ENCODE data around the gene MAPKAP1.
"Not testable (repeated sequence)": the region's sequence is repeated elsewhere in the genome, so short reads cannot be mapped to it uniquely, and the experiment has no call there.

The MAPKAP1 gene

DNA sequence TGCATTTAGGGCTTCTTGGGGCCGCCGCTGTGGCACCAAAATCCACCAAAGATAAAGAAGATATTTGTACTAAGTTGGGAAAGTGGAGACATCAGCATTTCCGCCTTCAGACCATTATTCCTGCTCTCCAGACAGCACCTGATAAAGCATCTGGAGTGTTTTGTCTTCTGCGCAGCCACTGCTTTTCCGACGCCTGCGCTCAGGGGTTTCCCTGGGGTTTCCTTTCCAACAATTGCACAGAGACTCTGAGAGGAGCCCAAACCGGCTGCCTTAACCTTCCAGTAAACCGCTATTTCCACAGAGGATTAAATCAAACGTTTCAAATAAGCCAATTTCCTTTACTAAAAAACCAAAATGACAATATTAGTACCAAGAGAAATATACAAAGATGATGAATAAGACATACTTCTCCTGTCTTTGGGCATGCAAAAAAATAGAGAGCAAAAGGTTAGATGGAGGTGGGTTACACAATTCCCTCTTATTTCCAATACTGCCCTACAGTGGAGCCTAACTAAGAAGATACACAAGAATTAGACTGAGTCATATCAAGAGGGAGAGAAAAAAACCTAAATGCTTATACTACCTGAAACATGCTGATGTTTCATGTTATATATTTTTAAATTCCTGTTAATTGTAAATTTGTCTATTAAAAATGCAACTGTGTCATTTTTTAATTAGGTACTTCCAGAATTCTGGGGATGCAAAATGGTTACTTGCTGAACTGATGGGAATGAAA is 98.4 kb downstream of the MAPKAP1 start:
- no peak for DNase-seq (ENCODE audit: low read depth, low spot score)

DNA sequence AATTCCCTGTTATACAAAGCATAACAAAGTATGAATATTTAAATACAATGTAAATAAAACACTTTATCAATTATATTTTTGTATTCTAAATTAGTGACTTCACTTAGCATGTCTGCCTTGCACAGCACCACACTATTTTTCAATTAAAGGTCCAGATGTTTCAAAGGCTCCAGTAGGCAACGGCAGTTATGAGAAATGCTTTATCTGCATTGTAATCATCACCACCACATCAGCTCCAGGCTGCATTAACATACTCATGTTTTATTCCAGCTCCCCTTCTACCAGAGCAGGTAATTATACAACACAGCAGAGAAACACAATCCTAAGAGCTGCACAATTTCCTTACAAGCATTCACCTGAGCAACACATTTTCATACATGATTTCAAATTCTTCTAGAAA is 102.8 kb downstream of the MAPKAP1 start:
- DNase-seq (ENCODE audit: low read depth, low spot score): no peak

DNA sequence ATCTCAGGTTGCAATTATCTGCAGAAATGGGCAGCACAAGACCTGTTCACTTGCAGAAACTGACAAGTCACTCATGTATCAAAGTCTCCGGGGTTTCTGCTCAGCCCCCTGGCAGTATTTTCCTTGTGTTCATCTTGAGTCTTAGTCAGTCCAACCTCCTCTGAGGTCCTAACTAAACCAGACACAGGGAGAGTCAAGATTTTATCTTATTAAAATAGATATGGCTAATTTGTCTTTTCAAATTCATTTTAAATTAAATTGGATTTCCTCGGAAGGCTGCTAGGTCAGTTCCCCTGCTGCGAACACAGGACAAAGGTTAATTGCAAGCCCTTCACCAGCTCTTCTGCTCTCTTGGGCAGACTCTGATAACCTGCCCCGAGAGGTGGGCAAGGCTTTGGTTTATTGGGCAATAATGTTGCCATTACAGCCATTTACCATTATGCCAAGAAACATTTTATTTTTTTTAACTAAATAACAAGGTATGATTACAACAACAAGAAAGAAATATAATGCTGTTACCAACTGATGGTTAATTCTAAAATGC is 103.5 kb downstream of the MAPKAP1 start:
- DNase-seq (ENCODE audit: low read depth, low spot score): no peak

DNA sequence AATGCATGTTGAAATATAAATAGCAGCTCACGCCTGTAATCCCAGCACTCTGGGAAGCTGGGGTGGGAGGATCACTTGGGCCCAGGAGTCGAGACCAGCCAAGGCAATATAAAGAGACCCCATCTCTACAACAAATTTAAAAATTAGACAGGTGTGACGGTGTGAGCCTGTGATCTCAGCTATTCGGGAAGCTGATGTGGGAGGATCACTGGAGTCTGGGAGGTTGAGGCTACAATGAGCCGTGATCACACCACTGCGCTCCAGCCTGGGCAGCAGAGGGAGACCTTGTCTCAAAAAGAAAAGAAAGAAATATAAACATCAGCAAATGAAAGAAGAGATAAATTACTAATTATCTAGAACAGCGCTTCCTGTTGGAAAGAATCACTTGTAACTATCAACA is 105.0 kb downstream of the MAPKAP1 start:
- no peak for DNase-seq (ENCODE audit: low read depth, low spot score)

DNA sequence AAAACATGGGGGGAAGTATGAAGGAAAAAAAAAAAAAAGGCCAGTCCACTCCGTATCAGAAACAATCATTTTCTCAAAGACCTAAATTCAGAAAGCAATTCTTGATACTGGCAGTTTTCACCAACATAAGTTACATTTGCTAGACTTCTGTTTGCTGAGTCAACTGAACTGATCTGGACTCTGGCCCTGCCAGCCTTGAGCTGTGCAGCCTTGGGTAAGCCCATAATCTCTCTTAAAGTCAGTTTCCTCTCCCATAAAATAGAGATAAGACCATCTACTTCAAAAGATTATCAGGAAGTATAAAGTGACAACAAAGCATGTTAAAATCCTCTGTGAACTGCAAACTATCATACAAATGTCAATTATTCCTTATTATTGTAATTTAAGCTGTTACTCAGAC is 106.8 kb downstream of the MAPKAP1 start:
- no peak for DNase-seq (ENCODE audit: low read depth, low spot score)

DNA sequence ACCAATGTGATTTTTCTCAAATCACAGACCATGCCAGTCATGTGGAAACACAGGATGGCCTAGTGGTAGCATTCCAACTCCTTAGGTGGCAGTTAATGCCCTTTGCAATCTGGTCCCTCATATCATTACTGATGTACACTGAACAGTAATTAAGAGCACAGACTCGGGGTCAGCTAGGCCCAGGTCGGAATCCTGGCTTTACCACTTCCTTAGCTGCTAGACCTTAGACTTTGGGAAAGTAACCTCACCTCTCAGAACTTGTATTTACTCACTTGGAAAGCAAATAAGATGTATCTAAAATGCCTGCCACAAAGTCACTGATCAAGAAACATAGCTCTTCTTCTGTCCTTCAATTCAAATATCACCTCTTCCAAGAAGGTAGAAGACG is 112.8 kb downstream of the MAPKAP1 start:
- DNase-seq (ENCODE audit: low read depth, low spot score): no peak

DNA sequence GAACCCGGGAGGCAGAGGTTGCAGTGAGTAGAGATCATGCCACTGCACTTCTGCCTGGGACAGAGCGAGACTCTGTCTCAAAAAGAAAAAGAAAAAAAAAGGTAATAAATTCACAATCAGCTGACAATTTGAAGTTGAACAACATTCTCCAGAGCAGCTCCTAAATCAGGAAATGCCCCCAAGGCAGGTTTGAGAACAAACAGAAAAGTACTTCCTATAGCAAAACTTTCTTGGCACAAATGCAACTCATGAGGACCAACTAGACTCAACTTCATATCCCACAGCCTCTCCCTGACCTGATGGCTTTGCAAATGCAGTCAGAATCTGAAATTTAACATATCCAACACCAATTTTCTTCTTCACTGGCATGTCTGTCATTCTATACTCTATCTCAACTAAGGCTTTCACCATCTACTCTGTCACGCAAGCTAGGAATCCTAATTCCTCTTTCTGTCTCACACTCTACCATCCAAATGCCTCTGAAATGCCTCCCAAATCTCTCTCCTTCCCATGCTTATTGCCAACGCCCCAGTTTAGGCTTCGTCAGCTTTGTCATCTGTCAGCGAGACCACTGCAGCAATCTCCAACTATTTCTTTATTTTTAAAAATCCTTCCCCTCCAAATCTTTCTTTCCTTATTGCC is 113.3 kb downstream of the MAPKAP1 start:
- no peak for DNase-seq (ENCODE audit: low read depth, low spot score)

DNA sequence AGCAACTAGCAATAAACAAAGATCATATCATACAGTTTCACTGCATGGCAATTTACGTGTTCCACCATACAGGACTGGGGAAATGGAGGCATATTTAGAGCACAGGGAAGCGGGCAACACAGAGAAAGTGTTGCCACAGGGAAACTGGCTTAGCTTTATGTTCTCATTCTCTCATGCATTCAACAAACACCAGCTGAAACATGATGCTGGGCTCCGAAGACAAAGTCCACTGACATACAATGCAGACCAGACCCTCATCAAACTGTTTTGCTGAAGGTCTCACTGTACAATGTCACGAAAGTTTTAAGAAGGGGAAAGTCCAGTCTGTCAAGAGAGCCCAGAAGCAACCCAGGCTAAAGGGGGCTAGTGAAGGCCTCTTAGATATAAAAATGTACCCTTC is 115.1 kb downstream of the MAPKAP1 start:
- DNase-seq (ENCODE audit: low read depth, low spot score): no peak

DNA sequence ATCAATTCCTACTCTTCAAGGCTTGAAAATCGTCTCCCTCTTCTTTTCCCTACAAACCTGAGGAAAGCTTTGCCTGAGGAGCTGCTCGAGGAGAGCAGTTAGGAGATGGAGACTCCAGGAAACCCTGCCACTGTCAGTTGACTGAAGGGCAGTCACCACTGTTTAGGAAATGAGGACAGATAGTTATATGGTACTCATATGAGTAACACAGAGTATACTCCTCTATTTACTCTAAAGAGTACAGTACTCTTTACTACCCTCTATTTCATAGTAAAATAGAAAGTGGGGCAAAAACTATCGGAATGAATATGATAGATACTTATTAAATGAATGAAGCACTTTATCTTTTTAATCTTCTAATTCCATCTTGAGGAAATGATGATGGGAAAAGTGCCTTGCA is 115.8 kb downstream of the MAPKAP1 start:
- DNase-seq (ENCODE audit: low read depth, low spot score): no peak

DNA sequence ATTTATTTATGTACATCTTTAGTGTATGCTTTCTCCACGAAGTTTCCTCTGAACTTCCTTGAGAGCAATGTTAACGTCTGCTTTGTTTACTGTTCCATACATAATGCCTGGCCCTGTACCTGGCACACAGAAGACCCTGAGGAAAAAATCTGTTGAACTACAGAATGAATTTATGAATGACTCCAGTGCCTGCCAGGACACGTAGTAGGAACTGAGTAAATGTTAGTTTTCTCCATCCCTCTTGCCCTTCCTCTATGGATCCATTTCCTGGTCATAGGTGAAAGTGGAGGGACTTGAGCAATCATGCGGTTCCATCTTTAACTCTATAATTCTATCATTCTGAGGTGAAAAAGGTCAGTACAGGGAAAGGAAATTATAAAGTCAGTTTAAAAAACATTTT is 117.7 kb downstream of the MAPKAP1 start:
- no peak for DNase-seq (ENCODE audit: low read depth, low spot score)

DNA sequence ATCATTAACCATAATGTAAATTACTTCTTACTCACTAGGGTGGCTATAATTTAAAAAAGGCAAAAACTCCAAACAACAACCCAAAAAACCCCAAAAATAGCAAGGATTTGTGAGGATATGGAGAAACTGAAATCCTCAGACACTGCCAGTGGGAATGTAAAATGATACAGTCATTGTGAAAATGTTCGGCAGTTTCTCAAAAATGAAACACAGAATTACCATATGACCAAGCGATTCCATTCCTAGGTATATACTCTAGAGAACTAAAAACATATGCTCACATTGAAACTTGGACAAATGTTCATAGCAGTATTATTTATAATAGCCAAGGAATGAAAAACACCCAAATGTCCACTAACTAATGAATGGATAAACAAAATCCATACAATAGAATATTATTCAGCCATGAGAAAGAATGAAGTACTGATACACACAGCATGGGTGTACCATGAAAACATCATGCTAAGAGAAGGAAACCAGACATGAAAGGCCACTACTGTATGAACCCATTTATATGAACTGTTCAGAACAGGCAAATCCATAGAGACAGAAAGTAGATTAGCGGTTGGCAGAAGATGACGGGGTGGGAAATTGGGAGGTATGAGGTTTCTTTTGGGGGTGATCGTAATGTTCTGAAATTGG is 119.1 kb downstream of the MAPKAP1 start:
- DNase-seq (ENCODE audit: low read depth, low spot score): no peak

DNA sequence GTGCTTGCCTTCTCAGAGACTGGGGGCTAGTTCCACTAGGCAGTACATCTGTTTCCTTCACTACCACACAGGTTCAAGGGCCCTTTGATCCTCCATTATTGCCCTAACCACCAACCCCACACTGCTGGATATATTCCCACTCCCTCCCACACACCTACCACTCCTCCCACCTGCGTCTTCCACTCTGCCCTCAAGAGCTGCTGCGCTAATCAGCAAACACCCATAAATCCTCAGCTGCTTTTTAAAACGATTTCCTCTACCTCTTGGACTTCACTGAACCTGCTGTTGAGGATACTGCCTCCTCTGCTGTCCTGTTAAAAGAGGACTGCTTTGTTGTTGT is 120.9 kb downstream of the MAPKAP1 start:
- no peak for DNase-seq (ENCODE audit: low read depth, low spot score)

DNA sequence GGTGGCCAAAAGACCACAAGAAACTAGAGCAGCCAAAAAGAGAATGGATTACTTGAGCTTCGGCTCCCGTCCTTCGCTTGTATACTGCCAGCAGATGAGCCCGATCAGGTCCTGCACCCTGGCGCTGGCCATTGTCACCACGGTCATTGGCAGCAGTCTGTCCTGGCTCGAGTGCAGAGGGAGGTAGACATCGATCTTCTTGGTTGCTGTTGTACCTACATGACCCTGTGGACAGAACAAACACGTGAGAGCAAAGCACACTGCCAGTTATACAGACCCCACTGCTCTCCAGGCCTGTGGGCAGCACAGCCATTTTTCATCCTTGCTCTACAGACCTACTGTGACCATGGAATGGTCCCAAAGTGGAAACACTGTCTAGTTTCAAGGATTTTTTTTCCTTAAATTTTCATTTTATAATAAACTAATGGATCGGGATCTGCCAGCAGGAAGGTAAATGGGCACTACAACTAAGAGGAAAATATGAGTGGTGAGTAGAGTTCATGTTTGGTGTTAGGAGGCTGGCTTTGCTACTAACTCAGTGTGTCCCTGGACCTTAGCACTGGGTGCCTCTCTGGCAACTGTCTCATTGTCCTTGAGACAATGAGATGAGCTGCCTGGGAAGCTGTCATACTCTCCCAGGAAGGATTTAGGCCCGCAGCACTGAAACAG is 121.4 kb downstream of the MAPKAP1 start:
- DNase-seq (ENCODE audit: low read depth, low spot score): no peak

DNA sequence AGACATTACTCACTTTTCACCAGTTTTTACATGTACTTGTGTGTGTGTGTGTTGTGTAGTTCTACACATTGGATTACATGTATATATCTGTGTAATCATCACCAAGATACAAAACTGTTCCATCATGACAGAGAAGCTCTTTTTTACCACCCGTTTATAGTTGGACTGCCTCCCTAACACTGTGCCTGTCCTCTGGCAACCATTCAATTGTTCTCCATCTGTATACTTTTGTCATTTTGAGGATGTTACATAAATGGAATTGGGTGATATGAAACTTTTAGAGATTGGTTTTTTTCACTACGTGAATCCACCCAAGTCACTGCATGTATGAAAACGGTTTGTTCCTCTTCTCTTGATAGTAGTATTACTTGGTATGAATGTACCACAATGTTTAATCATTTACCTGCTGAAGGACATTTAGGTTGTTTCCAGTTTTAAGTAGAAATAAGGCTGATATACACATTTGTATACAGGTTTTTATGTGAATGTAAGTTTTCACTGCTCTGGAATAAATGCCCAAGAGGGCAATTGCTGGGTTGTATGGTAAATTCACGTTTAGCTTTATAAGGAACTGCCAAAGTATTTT is 126.2 kb downstream of the MAPKAP1 start:
- DNase-seq (ENCODE audit: low read depth, low spot score): no peak

DNA sequence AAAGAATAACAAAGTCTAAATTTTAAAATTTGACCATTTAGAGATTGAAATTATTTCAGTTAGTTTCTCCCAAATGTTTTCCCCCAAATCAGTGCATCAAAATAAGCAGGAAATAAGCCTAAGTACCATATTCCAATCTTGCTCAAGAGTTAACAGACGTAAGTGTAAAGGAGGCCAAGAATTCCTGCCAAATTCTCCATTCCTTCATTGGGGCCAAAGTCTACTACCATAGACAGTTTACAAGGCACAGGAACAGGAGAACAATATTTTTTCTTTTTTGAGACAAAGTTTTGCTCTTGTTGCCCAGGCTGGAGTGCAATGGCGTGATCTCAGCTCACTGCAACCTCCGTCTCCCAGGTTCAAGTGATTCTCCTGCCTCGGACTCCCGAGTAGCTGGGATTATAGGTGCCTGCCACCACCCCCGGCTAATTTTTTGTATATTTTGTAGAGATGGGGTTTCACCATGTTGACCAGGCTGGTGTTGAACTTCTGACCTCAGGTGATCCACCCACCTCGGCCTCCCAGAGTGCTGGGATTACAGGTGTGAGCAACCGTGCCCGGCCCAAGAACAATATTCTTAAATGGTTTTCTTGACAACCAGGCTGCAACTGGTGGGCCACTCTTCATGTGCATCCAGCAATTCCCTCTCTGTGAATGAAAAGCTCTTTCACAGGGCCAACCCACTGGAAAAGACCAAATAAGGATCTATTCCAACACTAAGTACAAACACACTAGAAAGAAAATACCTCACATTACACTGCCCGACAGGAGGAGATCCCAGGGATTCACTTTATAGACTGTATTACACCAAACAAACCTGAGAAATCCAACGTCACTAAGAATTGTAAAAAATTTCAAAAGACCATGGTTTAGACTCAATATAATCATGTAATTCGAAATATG is 127.7 kb downstream of the MAPKAP1 start:
- DNase-seq (ENCODE audit: low read depth, low spot score): no peak

DNA sequence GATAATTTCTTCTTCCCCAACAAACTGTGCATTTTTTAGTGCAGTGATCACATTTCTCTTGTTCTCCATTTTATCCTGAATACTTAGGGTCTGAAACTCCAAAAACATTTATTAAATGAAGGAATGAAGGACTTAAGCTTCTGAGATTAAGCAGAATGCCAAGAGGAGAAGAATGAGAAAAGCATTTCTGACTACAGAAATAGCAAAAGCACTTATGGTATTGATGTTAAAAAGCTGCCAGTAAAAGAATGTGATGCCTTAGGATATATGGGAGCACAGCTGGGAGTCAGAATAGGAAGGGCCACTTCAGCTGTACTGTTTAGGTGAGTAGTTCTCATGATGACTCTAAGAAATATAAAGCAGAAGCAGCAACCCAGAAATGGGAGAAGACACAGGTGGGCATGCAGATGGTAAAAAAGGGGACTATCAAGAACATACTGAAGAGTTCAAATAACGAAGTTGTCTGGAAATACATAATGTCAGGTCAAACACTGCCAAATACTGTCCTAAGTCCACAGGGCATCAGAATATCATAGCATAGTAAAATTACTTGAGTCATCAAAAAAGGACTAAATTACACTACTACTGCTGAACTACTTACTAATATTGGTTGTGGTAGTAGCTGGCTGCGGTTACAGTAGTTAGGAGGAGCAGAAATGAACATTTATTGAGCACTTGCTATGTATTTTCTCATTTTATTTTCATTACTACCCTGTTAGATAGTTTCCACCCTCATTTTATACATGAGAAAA is 132.7 kb downstream of the MAPKAP1 start:
- no peak for DNase-seq (ENCODE audit: low read depth, low spot score)

DNA sequence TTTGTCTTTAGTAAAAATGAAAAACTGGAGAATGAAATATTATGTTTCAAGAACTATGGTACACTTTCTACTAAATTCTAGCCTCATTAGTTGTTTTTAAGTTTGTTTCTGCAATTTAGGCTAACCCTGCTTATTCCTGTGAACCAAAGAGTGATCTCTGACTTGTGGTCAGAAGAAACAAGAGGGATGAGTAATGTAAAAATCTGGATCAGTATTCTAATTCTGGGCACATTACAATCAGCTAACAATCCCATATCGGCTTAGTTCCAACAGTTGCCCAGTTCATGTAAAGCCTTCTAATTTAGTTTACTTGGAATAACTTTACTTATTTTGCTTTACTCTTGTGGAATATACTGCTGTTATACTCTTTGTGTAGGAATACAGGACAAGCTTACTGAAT is 134.5 kb downstream of the MAPKAP1 start:
- DNase-seq (ENCODE audit: low read depth, low spot score): not testable (repeated sequence)

DNA sequence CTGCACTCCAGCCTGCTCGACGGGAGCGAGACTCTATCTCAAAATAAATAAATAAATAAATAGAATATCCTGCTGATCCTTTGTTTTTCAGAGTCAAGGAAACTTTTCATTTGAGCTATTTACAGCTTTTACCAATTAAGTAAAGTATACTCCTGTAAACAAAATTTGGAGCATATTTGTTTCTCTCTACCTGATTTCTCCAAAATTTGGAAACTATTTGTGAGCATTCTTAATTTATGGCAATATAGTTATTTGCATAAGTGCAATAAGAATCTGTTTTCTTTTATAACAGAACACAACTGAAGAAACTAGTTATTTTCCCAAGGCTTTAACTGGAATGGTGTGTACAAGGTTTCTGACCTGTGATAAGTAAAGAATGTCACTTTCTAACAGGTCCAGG is 135.2 kb downstream of the MAPKAP1 start:
- DNase-seq (ENCODE audit: low read depth, low spot score): not testable (repeated sequence)

DNA sequence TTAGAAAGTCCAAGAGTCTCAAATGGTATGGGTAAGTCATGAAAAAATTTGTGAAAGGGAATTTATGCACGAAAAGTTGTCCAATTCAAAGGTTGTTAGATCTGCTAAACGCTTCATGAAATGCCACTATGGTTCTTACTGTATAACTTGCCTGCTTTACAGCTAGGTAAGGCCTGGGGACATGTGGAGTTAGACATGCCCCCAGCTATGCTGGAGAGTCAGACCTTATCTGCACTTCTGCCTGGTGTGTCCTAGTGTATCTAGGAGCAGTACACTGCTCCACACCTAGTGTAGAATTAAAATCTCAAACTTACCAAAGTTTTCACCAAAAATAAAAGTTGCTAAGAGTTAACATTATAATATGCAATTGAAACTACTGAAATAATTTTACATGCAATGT is 136.8 kb downstream of the MAPKAP1 start:
- no peak for DNase-seq (ENCODE audit: low read depth, low spot score)

DNA sequence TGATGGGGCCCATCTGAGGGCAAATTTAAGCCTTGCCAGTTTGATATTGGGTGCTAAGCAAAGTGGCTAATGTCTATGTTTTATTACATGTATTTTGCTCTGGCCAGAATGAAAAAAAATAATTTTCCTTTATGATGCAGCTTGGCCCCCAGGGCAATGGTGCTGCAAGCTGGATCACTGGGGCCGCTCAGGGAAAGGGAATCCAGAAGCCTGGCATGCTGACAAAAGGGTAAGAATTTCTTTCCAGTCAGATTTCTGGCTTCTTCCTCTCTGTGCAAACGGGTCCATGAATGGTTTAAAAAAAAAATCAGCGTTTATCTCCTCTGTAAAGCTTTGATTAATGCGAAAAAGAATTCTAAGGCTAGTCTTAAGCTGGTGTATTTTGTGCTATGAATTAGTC is 138.4 kb downstream of the MAPKAP1 start:
- no peak for DNase-seq (ENCODE audit: low read depth, low spot score)
